KMS-11 (cell line): ENCODE data around the gene PALLD.

ENCODE experiments used
- H2AFZ ChIP-seq: fragments of 200-600 bp; sonication (generic); 2 replicates; pipeline ENCODE4 v1.6.1; 2016; ENCODE audit warnings: antibody characterized with exemption, mixed run types, low read depth
- H3K27ac ChIP-seq: fragments of 200-600 bp; sonication (generic); 2 replicates; pipeline ENCODE4 v1.6.1; 2016; ENCODE audit warnings: mild to moderate bottlenecking, mixed run types
- H3K27me3 ChIP-seq: fragments of 200-600 bp; sonication (generic); 2 replicates; pipeline ENCODE4 v1.6.1; 2017; ENCODE audit warnings: mild to moderate bottlenecking, low read depth, mixed run types, moderate library complexity; ENCODE audit not compliant: insufficient read depth
- H3K36me3 ChIP-seq: fragments of 200-600 bp; sonication (generic); 2 replicates; pipeline ENCODE4 v1.6.1; 2017; ENCODE audit warnings: mild to moderate bottlenecking, mixed run types; ENCODE audit not compliant: insufficient read depth
- H3K4me1 ChIP-seq: fragments of 200-600 bp; sonication (generic); 2 replicates; pipeline ENCODE4 v1.6.1; 2016; ENCODE audit warnings: mild to moderate bottlenecking, low read depth, mixed run types; ENCODE audit not compliant: poor library complexity, severe bottlenecking
- H3K4me2 ChIP-seq: fragments of 200-600 bp; sonication (generic); 2 replicates; pipeline ENCODE4 v1.7.0; 2016; ENCODE audit warnings: mild to moderate bottlenecking, mixed run types
- H3K4me3 ChIP-seq: fragments of 200-600 bp; sonication (generic); IDR thresholded peaks from 2 replicates; pipeline ENCODE4 v1.6.1; 2017; ENCODE audit warnings: low read depth, low read length, mixed read lengths; ENCODE audit not compliant: insufficient read depth
- H3K79me2 ChIP-seq: fragments of 200-600 bp; sonication (generic); 2 replicates; pipeline ENCODE4 v1.6.1; 2016; ENCODE audit warnings: low read depth, mixed run types; ENCODE audit not compliant: insufficient read depth
- H3K9ac ChIP-seq: fragments of 200-600 bp; sonication (generic); 2 replicates; pipeline ENCODE4 v1.6.1; 2016; ENCODE audit warnings: mild to moderate bottlenecking, mixed run types
- H4K20me1 ChIP-seq: fragments of 200-600 bp; sonication (generic); 2 replicates; pipeline ENCODE4 v1.6.1; 2016; ENCODE audit warnings: mild to moderate bottlenecking, mixed run types; ENCODE audit not compliant: insufficient read depth
- TF ChIP-seq, protein P1 (sequence below): fragments of 200-600 bp; sonication (generic); conservative IDR thresholded peaks from 2 replicates; pipeline ENCODE4 v1.6.1; 2017; ENCODE audit warnings: low read depth, mild to moderate bottlenecking, antibody characterized with exemption, low read length, moderate library complexity, mixed read lengths

Gene PALLD

DNA sequence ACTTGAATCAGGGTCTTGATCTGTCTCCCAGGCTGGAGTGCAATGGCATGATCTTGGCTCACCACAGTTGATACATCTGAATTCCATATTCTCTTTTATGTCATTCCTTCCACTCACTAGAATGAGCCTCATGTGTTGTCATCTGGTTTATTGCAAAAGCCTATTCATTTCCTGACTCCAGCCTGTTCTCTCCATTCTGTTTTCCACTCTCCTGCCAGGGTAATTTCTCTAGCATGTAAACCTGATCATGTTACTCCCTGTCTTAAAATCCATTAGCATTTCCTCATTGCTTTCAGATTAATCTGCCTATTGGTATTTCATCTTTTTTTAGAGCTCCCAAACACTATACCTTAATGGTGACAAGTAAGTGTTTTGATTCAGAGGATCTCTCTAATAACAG lies 12.2 kb upstream of the PALLD start:
- no peaks in the 10 kb centered on the region for H4K20me1 ChIP-seq
- no peaks in the 10 kb centered on the region for H3K36me3 ChIP-seq
- no peak overlapping the region for H3K9ac ChIP-seq
- H3K79me2 ChIP-seq, result no peaks in the 10 kb centered on the region
- TF ChIP-seq, protein P1, sequence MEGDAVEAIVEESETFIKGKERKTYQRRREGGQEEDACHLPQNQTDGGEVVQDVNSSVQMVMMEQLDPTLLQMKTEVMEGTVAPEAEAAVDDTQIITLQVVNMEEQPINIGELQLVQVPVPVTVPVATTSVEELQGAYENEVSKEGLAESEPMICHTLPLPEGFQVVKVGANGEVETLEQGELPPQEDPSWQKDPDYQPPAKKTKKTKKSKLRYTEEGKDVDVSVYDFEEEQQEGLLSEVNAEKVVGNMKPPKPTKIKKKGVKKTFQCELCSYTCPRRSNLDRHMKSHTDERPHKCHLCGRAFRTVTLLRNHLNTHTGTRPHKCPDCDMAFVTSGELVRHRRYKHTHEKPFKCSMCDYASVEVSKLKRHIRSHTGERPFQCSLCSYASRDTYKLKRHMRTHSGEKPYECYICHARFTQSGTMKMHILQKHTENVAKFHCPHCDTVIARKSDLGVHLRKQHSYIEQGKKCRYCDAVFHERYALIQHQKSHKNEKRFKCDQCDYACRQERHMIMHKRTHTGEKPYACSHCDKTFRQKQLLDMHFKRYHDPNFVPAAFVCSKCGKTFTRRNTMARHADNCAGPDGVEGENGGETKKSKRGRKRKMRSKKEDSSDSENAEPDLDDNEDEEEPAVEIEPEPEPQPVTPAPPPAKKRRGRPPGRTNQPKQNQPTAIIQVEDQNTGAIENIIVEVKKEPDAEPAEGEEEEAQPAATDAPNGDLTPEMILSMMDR, result no peak
- no peak overlapping the region for H3K4me2 ChIP-seq
- H3K27ac ChIP-seq, result no peak overlapping the region
- H3K4me3 ChIP-seq, result no peak overlapping the region
- H3K27me3 ChIP-seq, result no peaks in the 10 kb centered on the region
- peaks cover 13% of the 10 kb centered on the region for H3K4me1 ChIP-seq
- H2AFZ ChIP-seq, result no peak overlapping the region

DNA sequence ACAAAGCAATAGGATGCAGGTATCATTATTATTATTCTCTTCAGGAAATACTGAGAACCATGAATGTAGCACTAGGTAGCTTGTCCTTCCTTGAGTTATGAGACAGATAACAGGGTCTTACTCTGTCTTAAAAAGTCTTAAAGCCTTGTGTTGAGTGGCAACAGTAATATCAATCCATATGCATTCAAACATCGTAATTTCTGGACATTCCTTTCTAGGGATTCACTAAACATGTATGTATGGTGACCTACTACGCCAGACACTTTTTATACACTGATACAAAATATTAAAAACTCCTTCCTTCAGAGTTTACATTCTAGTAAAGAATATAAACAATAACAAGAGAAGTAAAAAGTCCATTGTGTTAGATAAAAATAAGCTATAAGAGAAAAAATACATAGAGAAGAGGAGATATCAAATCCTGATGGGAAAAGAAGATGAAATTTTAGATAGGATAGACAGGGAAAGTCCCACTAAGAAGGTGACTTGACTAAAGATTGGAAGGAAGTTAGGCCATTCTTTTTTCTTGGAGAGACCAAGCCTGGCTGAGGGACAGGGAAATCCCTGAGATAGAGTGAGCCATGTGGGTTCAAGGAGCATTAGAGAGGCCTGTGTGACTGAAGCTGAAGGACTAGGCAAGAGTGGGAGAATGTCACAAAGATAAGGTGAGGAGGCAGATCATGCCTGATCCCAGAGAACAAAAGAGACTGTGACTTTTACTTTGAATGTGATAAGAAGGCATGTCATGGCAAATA lies 11.5 kb upstream of the PALLD start:
- H3K27me3 ChIP-seq, result no peaks in the 10 kb centered on the region
- no peak overlapping the region for H3K9ac ChIP-seq
- no peak overlapping the region for H2AFZ ChIP-seq
- H3K4me1 ChIP-seq, result peaks cover 13% of the 10 kb centered on the region
- H3K79me2 ChIP-seq, result no peaks in the 10 kb centered on the region
- H3K36me3 ChIP-seq, result no peaks in the 10 kb centered on the region
- TF ChIP-seq, protein P1, result no peak
- H3K27ac ChIP-seq, result no peak overlapping the region
- no peaks in the 10 kb centered on the region for H4K20me1 ChIP-seq
- H3K4me2 ChIP-seq, result no peak overlapping the region
- no peak overlapping the region for H3K4me3 ChIP-seq

DNA sequence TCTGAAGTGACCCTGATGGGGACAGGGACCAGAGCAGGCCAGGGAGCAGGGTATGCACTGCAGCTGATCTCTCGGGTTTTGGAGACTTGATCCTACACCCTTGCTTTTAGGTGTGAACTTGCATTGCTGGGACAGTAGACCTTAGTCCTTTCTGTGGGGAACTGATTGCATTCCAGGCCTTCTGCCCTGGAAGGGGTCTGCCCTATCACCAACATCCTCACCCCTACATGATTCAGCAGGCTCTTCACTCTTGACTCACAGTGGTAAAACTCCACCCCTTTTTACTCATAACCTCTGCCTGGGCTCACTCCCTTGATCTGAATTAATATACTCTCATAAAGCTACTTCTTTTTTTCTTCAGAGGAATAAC lies 10.0 kb upstream of the PALLD start:
- H3K36me3 ChIP-seq, result no peaks in the 10 kb centered on the region
- no peak overlapping the region for H3K9ac ChIP-seq
- no peaks in the 10 kb centered on the region for H4K20me1 ChIP-seq

DNA sequence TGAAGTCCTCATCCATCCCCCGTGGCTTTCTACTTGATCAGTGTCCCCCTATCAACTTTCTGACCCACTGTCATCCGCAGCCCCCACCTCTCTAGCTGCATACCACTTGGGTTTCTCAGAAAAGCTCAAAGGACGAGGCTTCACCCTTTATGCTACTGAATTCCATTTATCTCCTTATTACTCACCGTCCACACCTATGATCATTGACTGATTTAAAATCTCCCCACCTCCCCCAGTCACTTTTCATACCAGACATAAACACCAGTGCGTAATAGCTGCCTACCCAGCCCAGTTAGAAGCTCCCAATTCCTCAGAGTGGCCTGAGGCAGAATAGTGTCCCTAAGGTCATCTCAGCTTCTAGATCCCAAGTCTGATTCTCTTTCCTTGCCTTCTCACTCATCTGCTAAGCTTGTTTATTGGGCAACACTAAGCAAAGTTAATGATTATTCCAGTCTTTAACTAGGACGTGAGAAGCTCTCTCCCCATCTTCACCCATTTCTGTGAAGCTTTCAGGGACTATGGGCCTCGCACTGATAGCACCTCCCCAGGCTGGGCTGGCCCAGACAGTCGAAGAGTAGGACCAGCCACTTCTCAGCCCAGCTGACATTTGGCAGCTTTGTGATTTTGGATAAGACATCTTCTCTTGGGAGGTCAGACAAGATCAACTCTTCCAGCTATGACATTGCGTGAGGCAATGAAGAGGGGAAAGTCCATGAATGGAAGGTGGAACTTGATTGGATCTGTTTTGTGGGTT lies 9.4 kb upstream of the PALLD start:
- Histone ChIP-seq H3K27me3 (no peaks in the 10 kb centered on the region), H3K4me1 (no peaks in the 10 kb centered on the region), H3K79me2 (no peaks in the 10 kb centered on the region), H3K27ac (no peak overlapping the region), H4K20me1 (no peaks in the 10 kb centered on the region), H3K4me3 (no peak overlapping the region), H3K4me2 (no peak overlapping the region), H3K36me3 (no peaks in the 10 kb centered on the region), H2AFZ (no peak overlapping the region), H3K9ac (no peak overlapping the region)
- TF ChIP-seq, protein P1, result no peak

More for the DNA sequence above, 10.0 kb upstream of the PALLD start:
- Histone ChIP-seq H3K4me3 (no peak overlapping the region), H3K4me1 (peaks cover 2% of the 10 kb centered on the region), H3K27ac (no peak overlapping the region), H2AFZ (no peak overlapping the region), H3K79me2 (no peaks in the 10 kb centered on the region), H3K4me2 (no peak overlapping the region), H3K27me3 (no peaks in the 10 kb centered on the region)
- TF ChIP-seq, protein P1, result no peak
